GM20000 (cell line): ENCODE data around the gene ACTR8.

Experiments used
- DNase-seq: peaks from one replicate; pipeline ENCODE4 v3.0.0; 2012; ENCODE audit warnings: low spot score
- CTCF ChIP-seq: IDR thresholded peaks from 2 replicates; pipeline ENCODE4 v1.5.1; 2012; ENCODE audit warnings: mild to moderate bottlenecking, control low read depth; ENCODE audit errors: extremely low read depth, missing control alignments

ACTR8 gene

GRCh38 chr3:53885239-53885638 is 3.3 kb upstream of the ACTR8 start:
- TF ChIP-seq CTCF: no peak
- DNase-seq: no peak

- DNase-seq: no peak
- no peak for TF ChIP-seq CTCF
Observed at GRCh38 chr3:53884623-53885022, 2.7 kb upstream of the ACTR8 start.

- TF ChIP-seq CTCF: no peak
- no peak for DNase-seq
Observed at GRCh38 chr3:53883008-53883407, 1.1 kb upstream of the ACTR8 start.

- no peak for TF ChIP-seq CTCF
- DNase-seq: no peak
Observed at GRCh38 chr3:53880396-53881345, 1.3 kb downstream of the ACTR8 start.

GRCh38 chr3:53865732-53866499 is 16.0 kb downstream of the ACTR8 start:
- no peak for TF ChIP-seq CTCF
- no peak for DNase-seq

GRCh38 chr3:53863145-53863544 is 18.8 kb downstream of the ACTR8 start:
- TF ChIP-seq CTCF: no peak
- no peak for DNase-seq

GRCh38 chr3:53862241-53862640 is 19.7 kb downstream of the ACTR8 start:
- TF ChIP-seq CTCF: no peak
- DNase-seq: no peak
